H1 (cell line): ENCODE measurements around the gene MCM6.

Source experiments
- CHD1 ChIP-seq: IDR thresholded peaks from 2 replicates; pipeline ENCODE4 v1.6.1; 2012; ENCODE audit warnings: low read depth, low read length, improper control_type of control experiment
- CREB1 ChIP-seq: IDR thresholded peaks from 2 replicates; pipeline ENCODE4 v1.6.1; 2012; ENCODE audit warnings: inconsistent platforms
- NRF1 ChIP-seq: IDR thresholded peaks from 2 replicates; pipeline ENCODE4 v1.6.1; 2011; ENCODE audit warnings: mild to moderate bottlenecking, low read depth, low read length, improper control_type of control experiment
- SIN3A ChIP-seq, 2 experiments: IDR thresholded peaks in 1 of 2; conservative IDR thresholded peaks in 1 of 2; 2 replicates each; pipeline ENCODE4 v1.6.1; 2011 to 2012; ENCODE audit warnings: low read length in 2 of 2, improper control_type of control experiment in 1 of 2, low read depth in 1 of 2, mild to moderate bottlenecking in 1 of 2
- ZNF274 ChIP-seq: IDR thresholded peaks from 2 replicates; pipeline ENCODE4 v1.7.0; 2012; ENCODE audit warnings: low read length, borderline replicate concordance; ENCODE audit errors: extremely low read depth
- TF ChIP-seq, protein P1 (sequence below), 3 experiments: IDR thresholded peaks; 1 replicate in 2 of 3; 2 replicates in 1 of 3; pipeline versions ENCODE4 v1.5.1 to v1.6.1; 2011; ENCODE audit warnings: low read length in 3 of 3, mild to moderate bottlenecking in 3 of 3, inconsistent platforms in 2 of 3, low read depth in 1 of 3, moderate library complexity in 1 of 3; ENCODE audit not compliant: insufficient read depth in 1 of 3; ENCODE audit errors: control extremely low read depth in 1 of 3

DNA sequence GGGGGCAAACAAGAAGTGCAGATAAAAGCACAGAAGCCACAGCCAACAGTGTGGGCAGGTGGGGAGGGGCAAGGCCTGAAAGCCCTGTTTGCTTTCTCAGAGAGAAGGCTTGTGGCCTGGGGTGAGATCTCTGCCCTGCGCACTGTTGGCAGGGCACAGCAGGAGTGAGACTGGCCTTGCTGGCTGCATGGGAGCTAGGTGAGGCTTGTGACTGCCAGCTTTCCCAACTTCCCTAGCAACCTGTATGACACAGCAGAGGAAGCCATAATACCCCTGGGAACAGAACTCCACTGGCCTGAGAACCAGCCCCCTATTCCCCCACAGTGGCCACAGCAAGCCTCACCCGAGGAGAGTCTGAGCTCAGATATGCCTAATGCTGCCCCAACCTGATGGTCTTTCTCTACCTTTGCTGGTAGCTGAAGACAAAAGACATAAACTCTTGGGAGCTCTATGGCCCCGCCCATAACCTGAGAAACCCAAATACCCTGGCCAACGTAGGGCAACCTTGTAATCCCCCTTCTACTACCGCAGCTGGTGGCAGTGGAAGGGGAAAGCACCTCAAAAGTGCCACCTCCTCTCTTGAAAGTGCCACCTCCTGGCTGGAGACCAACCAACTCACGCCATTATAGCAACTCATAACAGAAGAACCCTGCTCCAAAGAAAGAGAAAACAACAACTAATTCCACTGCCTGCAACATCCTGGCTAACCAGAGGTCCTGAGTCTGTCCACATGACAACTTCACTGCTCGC is 83.7 kb downstream of the MCM6 start:
- TF ChIP-seq SIN3A (conservative IDR thresholded peaks at IDR 0.05 in 1 of 2, IDR thresholded peaks at IDR 0.05 in 1 of 2; ENCODE audit: low read depth in 1 of 2, low read length in 2 of 2) (no peak), CHD1 (no peak), ZNF274 (no peak), CREB1 (no peak), NRF1 (no peak)
- TF ChIP-seq, protein P1, sequence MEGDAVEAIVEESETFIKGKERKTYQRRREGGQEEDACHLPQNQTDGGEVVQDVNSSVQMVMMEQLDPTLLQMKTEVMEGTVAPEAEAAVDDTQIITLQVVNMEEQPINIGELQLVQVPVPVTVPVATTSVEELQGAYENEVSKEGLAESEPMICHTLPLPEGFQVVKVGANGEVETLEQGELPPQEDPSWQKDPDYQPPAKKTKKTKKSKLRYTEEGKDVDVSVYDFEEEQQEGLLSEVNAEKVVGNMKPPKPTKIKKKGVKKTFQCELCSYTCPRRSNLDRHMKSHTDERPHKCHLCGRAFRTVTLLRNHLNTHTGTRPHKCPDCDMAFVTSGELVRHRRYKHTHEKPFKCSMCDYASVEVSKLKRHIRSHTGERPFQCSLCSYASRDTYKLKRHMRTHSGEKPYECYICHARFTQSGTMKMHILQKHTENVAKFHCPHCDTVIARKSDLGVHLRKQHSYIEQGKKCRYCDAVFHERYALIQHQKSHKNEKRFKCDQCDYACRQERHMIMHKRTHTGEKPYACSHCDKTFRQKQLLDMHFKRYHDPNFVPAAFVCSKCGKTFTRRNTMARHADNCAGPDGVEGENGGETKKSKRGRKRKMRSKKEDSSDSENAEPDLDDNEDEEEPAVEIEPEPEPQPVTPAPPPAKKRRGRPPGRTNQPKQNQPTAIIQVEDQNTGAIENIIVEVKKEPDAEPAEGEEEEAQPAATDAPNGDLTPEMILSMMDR (IDR thresholded peaks at IDR 0.05; ENCODE audit: control extremely low read depth in 1 of 3, insufficient read depth in 1 of 3, low read depth in 1 of 3, low read length in 3 of 3), result no peak
